ENCODE measurements around the gene APBB1. TPM values are rescaled to one million over a fixed set of nuclear protein-coding genes. Genes with fewer than 3 reads are reported as not detected.
"Not testable (repeated sequence)": the region's sequence is repeated elsewhere in the genome, so short reads cannot be mapped to it uniquely, and the experiment has no call there.

Gene APBB1
- total RNA-seq, 4 donors from 2014 or later: 15.8 to 26.2 (median 17.2) TPM

GRCh38 chr11:6400431-6401345 lies 18.2 kb downstream of the APBB1 start:
- Histone ChIP-seq H3K36me3 (peaks cover 28% of the 10 kb centered on the region), H3K27ac (no peak overlapping the region), H3K9me3 (no peaks in the 10 kb centered on the region), H3K4me1 (no peaks in the 10 kb centered on the region), H3K4me3 (no peak overlapping the region), H3K27me3 (no peaks in the 10 kb centered on the region)
- WGBS: 96% methylated on average over 15 of the region's 15 CpGs
- peak in 1 of 2 donors; percentile 4 for DNase-seq (ENCODE audit: low spot score in 2 of 2)
- TF ChIP-seq POLR2A (IDR thresholded peaks at IDR 0.05) (no peak), POLR2AphosphoS5 (IDR thresholded peaks at IDR 0.05) (no peak), EP300 (IDR thresholded peaks at IDR 0.05) (no peak), CTCF (IDR thresholded peaks at IDR 0.05) (no peak)

- Histone ChIP-seq H3K27ac (no peak overlapping the region), H3K27me3 (no peaks in the 10 kb centered on the region), H3K4me1 (peaks cover 8% of the 10 kb centered on the region), H3K9me3 (no peaks in the 10 kb centered on the region), H3K4me3 (no peak overlapping the region), H3K36me3 (peaks cover 25% of the 10 kb centered on the region)
- no peak for DNase-seq (ENCODE audit: low spot score in 2 of 2)
- TF ChIP-seq POLR2A (IDR thresholded peaks at IDR 0.05): no peak
- no peak for TF ChIP-seq CTCF (IDR thresholded peaks at IDR 0.05)
- TF ChIP-seq POLR2AphosphoS5 (IDR thresholded peaks at IDR 0.05): no peak
- TF ChIP-seq EP300 (IDR thresholded peaks at IDR 0.05): no peak
- 56% methylated on average over 3 of the region's 3 CpGs for WGBS
These were observed 21.3 kb downstream of the APBB1 start for GRCh38 chr11:6397636-6398035.

- Histone ChIP-seq H3K36me3 (peaks cover 23% of the 10 kb centered on the region), H3K4me1 (peaks cover 8% of the 10 kb centered on the region), H3K27ac (no peak overlapping the region), H3K27me3 (no peaks in the 10 kb centered on the region), H3K9me3 (no peaks in the 10 kb centered on the region), H3K4me3 (no peak overlapping the region)
- DNase-seq (ENCODE audit: low spot score in 2 of 2): no peak
- 60% methylated on average over 1 of the region's 1 CpG for WGBS
- TF ChIP-seq POLR2AphosphoS5 (IDR thresholded peaks at IDR 0.05) (no peak), EP300 (IDR thresholded peaks at IDR 0.05) (no peak), POLR2A (IDR thresholded peaks at IDR 0.05) (no peak), CTCF (IDR thresholded peaks at IDR 0.05) (no peak)
These were observed 21.7 kb downstream of the APBB1 start for GRCh38 chr11:6397156-6397555.

GRCh38 chr11:6395470-6396060 lies 23.3 kb downstream of the APBB1 start:
- WGBS: 82% methylated on average over 11 of the region's 16 CpGs
- H3K9me3 ChIP-seq: no peaks in the 10 kb centered on the region
- H3K27ac ChIP-seq: no peak overlapping the region
- no peak for DNase-seq (ENCODE audit: low spot score in 2 of 2)
- H3K27me3 ChIP-seq: no peaks in the 10 kb centered on the region
- H3K36me3 ChIP-seq: peaks cover 12% of the 10 kb centered on the region
- H3K4me1 ChIP-seq: peaks cover 19% of the 10 kb centered on the region
- H3K4me3 ChIP-seq: no peak overlapping the region
- no peak for TF ChIP-seq POLR2AphosphoS5 (IDR thresholded peaks at IDR 0.05)
- no peak for TF ChIP-seq POLR2A (IDR thresholded peaks at IDR 0.05)
- TF ChIP-seq EP300 (IDR thresholded peaks at IDR 0.05): no peak
- TF ChIP-seq CTCF (IDR thresholded peaks at IDR 0.05): no peak

GRCh38 chr11:6393989-6394670 lies 24.8 kb downstream of the APBB1 start:
- Histone ChIP-seq H3K27me3 (no peaks in the 10 kb centered on the region), H3K4me3 (no peak overlapping the region), H3K9me3 (no peaks in the 10 kb centered on the region), H3K4me1 (peaks cover 24% of the 10 kb centered on the region), H3K27ac (no peak overlapping the region), H3K36me3 (peaks cover 9% of the 10 kb centered on the region)
- 80% methylated on average over 4 of the region's 16 CpGs for WGBS
- no peak for DNase-seq (ENCODE audit: low spot score in 2 of 2)
- TF ChIP-seq POLR2A (IDR thresholded peaks at IDR 0.05) (no peak), POLR2AphosphoS5 (IDR thresholded peaks at IDR 0.05) (no peak), EP300 (IDR thresholded peaks at IDR 0.05) (no peak), CTCF (IDR thresholded peaks at IDR 0.05) (no peak)

GRCh38 chr11:6392251-6392650 lies 26.6 kb downstream of the APBB1 start:
- H3K4me1 ChIP-seq: peaks cover 24% of the 10 kb centered on the region
- not testable (repeated sequence) for H3K27me3 ChIP-seq

More at GRCh38 chr11:6392251-6392650, 26.6 kb downstream of the APBB1 start:
- H3K27ac ChIP-seq; H3K9me3 ChIP-seq; DNase-seq (ENCODE audit: low spot score in 2 of 2); H3K4me3 ChIP-seq; H3K36me3 ChIP-seq: not testable (repeated sequence)
- 98% methylated on average over 4 of the region's 4 CpGs for WGBS

Measured in suprapubic skin (tissue), 4 donors.